Measurements from ENCODE around the gene PNPLA7.
"Not testable (repeated sequence)": the region's sequence is repeated elsewhere in the genome, so short reads cannot be mapped to it uniquely, and the experiment has no call there.

Gene PNPLA7

GRCh38 chr9:137534256-137535119 lies 15.7 kb downstream of the PNPLA7 start:
- H3K4me3 ChIP-seq (ENCODE audit: low read depth in 1 of 2, low read length in 1 of 2): no peak overlapping the region
- no peaks in the 10 kb centered on the region for H3K9me3 ChIP-seq
- H3K27me3 ChIP-seq: no peaks in the 10 kb centered on the region
- H3K27ac ChIP-seq: no peak overlapping the region
- H3K36me3 ChIP-seq: no peaks in the 10 kb centered on the region
- H3K4me1 ChIP-seq (ENCODE audit: control insufficient read depth in 1 of 2, insufficient read depth in 1 of 2, low read depth in 1 of 2, low read length in 1 of 2): no peaks in the 10 kb centered on the region
- no peak for TF ChIP-seq CTCF (IDR thresholded peaks at IDR 0.05)

DNA sequence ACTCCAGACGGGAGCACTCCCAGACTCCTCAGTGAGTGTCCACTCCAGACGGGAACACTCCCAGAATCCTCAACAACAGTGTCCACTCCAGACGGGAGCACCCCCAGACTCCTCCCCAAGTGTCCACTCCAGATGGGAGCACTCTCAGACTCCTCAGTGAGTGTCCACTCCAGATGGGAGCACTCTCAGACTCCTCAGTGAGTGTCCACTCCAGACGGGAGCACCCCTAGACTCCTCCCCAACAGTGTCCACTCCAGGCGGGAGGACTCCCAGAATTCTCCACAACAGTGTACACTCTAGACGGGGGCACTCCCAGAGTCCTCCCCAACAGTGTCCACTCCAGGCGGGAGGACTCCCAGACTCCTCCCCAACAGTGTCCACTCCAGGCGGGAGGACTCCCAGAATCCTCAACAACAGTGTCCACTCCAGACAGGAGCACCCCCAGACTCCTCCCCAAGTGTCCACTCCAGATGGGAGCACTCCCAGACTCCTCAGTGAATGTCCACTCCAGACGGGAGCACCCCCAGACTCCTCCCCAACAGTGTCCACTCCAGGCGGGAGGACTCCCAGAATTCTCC lies 17.2 kb downstream of the PNPLA7 start:
- H3K27me3 ChIP-seq; H3K9me3 ChIP-seq; H3K36me3 ChIP-seq; H3K4me3 ChIP-seq (ENCODE audit: low read depth in 1 of 2, low read length in 1 of 2); H3K4me1 ChIP-seq (ENCODE audit: control insufficient read depth in 1 of 2, insufficient read depth in 1 of 2, low read depth in 1 of 2, low read length in 1 of 2); H3K27ac ChIP-seq: not testable (repeated sequence)

DNA sequence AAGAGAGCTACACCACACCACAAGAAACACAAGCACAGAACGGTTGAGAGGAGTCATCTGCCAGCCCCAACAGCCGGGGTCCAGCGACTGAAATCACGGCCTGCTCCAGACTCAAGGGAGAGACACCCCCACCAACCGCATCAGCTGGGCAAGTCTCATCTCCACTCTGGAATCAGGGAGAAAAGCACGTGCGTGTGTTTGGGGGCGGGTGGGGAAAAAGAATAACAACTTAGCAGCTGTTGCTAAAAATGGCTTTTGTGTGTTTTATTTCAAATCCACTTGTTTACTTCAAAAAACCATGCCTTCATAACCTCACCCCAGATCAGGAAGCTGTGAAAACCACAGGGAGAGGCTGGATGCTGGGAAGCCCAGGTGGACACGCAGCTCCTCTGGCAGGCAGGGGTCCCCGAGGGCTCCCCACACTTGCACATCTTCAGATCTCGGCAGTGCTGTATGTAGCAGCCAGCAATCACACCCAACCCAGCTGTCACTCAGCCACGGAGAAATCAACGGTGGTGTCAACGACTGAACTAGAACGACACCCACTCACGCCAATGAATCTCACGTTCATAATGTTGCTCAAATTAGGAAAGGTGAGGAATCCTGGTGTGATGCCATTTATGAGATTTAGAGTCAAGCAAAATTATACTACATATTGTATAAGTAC lies 19.0 kb downstream of the PNPLA7 start:
- no peak overlapping the region for H3K4me3 ChIP-seq (ENCODE audit: low read depth in 1 of 2, low read length in 1 of 2)
- no peaks in the 10 kb centered on the region for H3K27me3 ChIP-seq
- no peaks in the 10 kb centered on the region for H3K9me3 ChIP-seq
- H3K27ac ChIP-seq: no peak overlapping the region
- TF ChIP-seq CTCF (IDR thresholded peaks at IDR 0.05): no peak
- no peaks in the 10 kb centered on the region for H3K36me3 ChIP-seq
- no peaks in the 10 kb centered on the region for H3K4me1 ChIP-seq (ENCODE audit: control insufficient read depth in 1 of 2, insufficient read depth in 1 of 2, low read depth in 1 of 2, low read length in 1 of 2)

DNA sequence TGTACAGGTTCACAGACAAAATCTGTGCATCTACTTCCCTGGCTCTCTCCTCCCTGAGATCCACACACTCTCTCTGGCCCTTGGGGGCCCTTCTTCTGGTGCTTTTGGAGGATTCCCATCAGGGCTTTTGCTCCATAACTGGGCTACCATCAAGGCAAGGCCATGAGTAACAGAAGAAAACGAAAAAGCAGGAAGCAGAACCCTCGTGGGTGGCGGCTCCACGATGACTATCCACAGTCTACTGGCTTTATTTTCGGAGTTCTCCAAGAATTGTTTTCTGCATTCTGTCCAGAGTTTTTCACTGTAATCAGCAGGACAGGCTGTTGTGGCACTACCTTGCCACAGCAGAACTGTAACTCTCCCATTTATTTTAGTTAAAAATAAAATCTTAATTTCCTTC lies 19.9 kb downstream of the PNPLA7 start:
- H3K9me3 ChIP-seq: no peaks in the 10 kb centered on the region
- no peaks in the 10 kb centered on the region for H3K36me3 ChIP-seq
- no peak overlapping the region for H3K27ac ChIP-seq
- no peaks in the 10 kb centered on the region for H3K4me1 ChIP-seq (ENCODE audit: control insufficient read depth in 1 of 2, insufficient read depth in 1 of 2, low read depth in 1 of 2, low read length in 1 of 2)
- H3K27me3 ChIP-seq: no peaks in the 10 kb centered on the region
- no peak for TF ChIP-seq CTCF (IDR thresholded peaks at IDR 0.05)
- H3K4me3 ChIP-seq (ENCODE audit: low read depth in 1 of 2, low read length in 1 of 2): no peak overlapping the region

GRCh38 chr9:137524981-137525317 lies 25.3 kb downstream of the PNPLA7 start:
- Histone ChIP-seq H3K27ac (no peak overlapping the region), H3K4me1 (ENCODE audit: control insufficient read depth in 1 of 2, insufficient read depth in 1 of 2, low read depth in 1 of 2, low read length in 1 of 2) (no peaks in the 10 kb centered on the region), H3K9me3 (no peaks in the 10 kb centered on the region), H3K27me3 (no peaks in the 10 kb centered on the region), H3K36me3 (no peaks in the 10 kb centered on the region), H3K4me3 (ENCODE audit: low read depth in 1 of 2, low read length in 1 of 2) (no peak overlapping the region)
- no peak for TF ChIP-seq CTCF (IDR thresholded peaks at IDR 0.05)
